Superior temporal gyrus (tissue), 1 donor: ENCODE data around the gene TDRKH.
"Not testable (repeated sequence)": the region's sequence is repeated elsewhere in the genome, so short reads cannot be mapped to it uniquely, and the experiment has no call there.

Experiments used
- DNase-seq: peaks from one replicate; pipeline ENCODE4 v3.0.0-alpha.2; 2016; ENCODE audit errors: extremely low spot score

TDRKH gene

GRCh38 chr1:151762941-151763921 is 27.1 kb downstream of the TDRKH start, which contains the start of gene MRPL9:
Gene MRPL9 (minus strand): TSS chr1:151763496. CDS start chr1:151763479, 17 bp downstream.
- DNase-seq: peak; percentile 81

GRCh38 chr1:151760597-151761385 is 29.5 kb downstream of the TDRKH start:
- DNase-seq: no peak

- DNase-seq: no peak
These were observed 31.1 kb downstream of the TDRKH start for GRCh38 chr1:151759241-151759640.

GRCh38 chr1:151756291-151756690 is 34.0 kb downstream of the TDRKH start:
- DNase-seq: no peak

- no peak for DNase-seq
These were observed 48.8 kb downstream of the TDRKH start for GRCh38 chr1:151741516-151741915.

- no peak for DNase-seq
These were observed 50.5 kb downstream of the TDRKH start for GRCh38 chr1:151739590-151740355.

- DNase-seq: no peak
These were observed 52.8 kb downstream of the TDRKH start for GRCh38 chr1:151737479-151737878.

- no peak for DNase-seq
These were observed 53.3 kb downstream of the TDRKH start for GRCh38 chr1:151737026-151737425.

- DNase-seq: not testable (repeated sequence)
These were observed 56.3 kb downstream of the TDRKH start for GRCh38 chr1:151733995-151734394.

GRCh38 chr1:151733126-151733525 is 57.2 kb downstream of the TDRKH start:
- DNase-seq: no peak

GRCh38 chr1:151729966-151730291 is 60.4 kb downstream of the TDRKH start:
- DNase-seq: no peak

GRCh38 chr1:151729157-151729965 is 60.9 kb downstream of the TDRKH start:
- no peak for DNase-seq

GRCh38 chr1:151728151-151729054 is 61.9 kb downstream of the TDRKH start:
- DNase-seq: peak; percentile 82

GRCh38 chr1:151723726-151724370 is 66.5 kb downstream of the TDRKH start:
- DNase-seq: no peak
